ENCODE results near the gene PRICKLE1. TPM values are rescaled to one million over a fixed set of nuclear protein-coding genes. Genes with fewer than 3 reads are reported as not detected.

PRICKLE1 gene
- polyA plus RNA-seq, 1 experiment = 36.0 TPM

- ChIA-PET POLR2A (no interaction called here), CTCF (no interaction called here)
- Histone ChIP-seq H3K4me3 (ENCODE audit: low read depth, low read length) (no peak overlapping the region), H3K9me3 (ENCODE audit: control insufficient read depth, insufficient read depth, low read length) (peaks cover 6% of the 10 kb centered on the region), H3K27ac (ENCODE audit: low read depth, low read length) (no peak overlapping the region), H3K27me3 (ENCODE audit: control insufficient read depth, insufficient read depth, low read length) (no peaks in the 10 kb centered on the region)
- no peak for TF ChIP-seq CTCF (IDR thresholded peaks at IDR 0.05; ENCODE audit: low read depth, low read length)
- no peak for DNase-seq (ENCODE audit: low read depth, low spot score)
These were observed 25.5 kb upstream of the PRICKLE1 start for GRCh38 chr12:42615006-42615405.

GRCh38 chr12:42612231-42612613, 22.7 kb upstream of the PRICKLE1 start:
- no peak for DNase-seq (ENCODE audit: low read depth, low spot score)
- ChIA-PET CTCF (no interaction called here), POLR2A (no interaction called here)
- Histone ChIP-seq H3K4me3 (ENCODE audit: low read depth, low read length) (no peak overlapping the region), H3K9me3 (ENCODE audit: control insufficient read depth, insufficient read depth, low read length) (peaks cover 3% of the 10 kb centered on the region; the same call in 1 of the 2 replicates), H3K27me3 (ENCODE audit: control insufficient read depth, insufficient read depth, low read length) (no peaks in the 10 kb centered on the region), H3K27ac (ENCODE audit: low read depth, low read length) (no peak overlapping the region)
- TF ChIP-seq CTCF (IDR thresholded peaks at IDR 0.05; ENCODE audit: low read depth, low read length) = no peak

- H3K4me3 ChIP-seq (ENCODE audit: low read depth, low read length) = no peak overlapping the region
- ChIA-PET CTCF (interaction anchor here (0.6 to 1.7 kb wide), 2 partner anchors 43 to 725 kb away, joined by 3 to 5 read pairs; no protein-coding TSS in a partner anchor), POLR2A (no interaction called here)
- peaks cover 3% of the 10 kb centered on the region; the same call in 1 of the 2 replicates for H3K9me3 ChIP-seq (ENCODE audit: control insufficient read depth, insufficient read depth, low read length)
- no peak for TF ChIP-seq CTCF (IDR thresholded peaks at IDR 0.05; ENCODE audit: low read depth, low read length)
- DNase-seq (ENCODE audit: low read depth, low spot score) = no peak
- H3K27ac ChIP-seq (ENCODE audit: low read depth, low read length) = no peak overlapping the region
- no peaks in the 10 kb centered on the region for H3K27me3 ChIP-seq (ENCODE audit: control insufficient read depth, insufficient read depth, low read length)
These were observed 22.2 kb upstream of the PRICKLE1 start for GRCh38 chr12:42611571-42612230.

GRCh38 chr12:42609605-42610004, 20.1 kb upstream of the PRICKLE1 start:
- Histone ChIP-seq H3K27me3 (ENCODE audit: control insufficient read depth, insufficient read depth, low read length) (no peaks in the 10 kb centered on the region), H3K9me3 (ENCODE audit: control insufficient read depth, insufficient read depth, low read length) (peaks cover 3% of the 10 kb centered on the region; the same call in 1 of the 2 replicates), H3K4me3 (ENCODE audit: low read depth, low read length) (no peak overlapping the region), H3K27ac (ENCODE audit: low read depth, low read length) (no peak overlapping the region)
- DNase-seq (ENCODE audit: low read depth, low spot score) = no peak
- no peak for TF ChIP-seq CTCF (IDR thresholded peaks at IDR 0.05; ENCODE audit: low read depth, low read length)
- CTCF ChIA-PET = interaction anchor here (1.7 kb wide), 1 partner anchor 727 kb away, joined by 3 read pairs; no protein-coding TSS in a partner anchor
- POLR2A ChIA-PET = no interaction called here

GRCh38 chr12:42608196-42608825, 18.8 kb upstream of the PRICKLE1 start:
- DNase-seq (ENCODE audit: low read depth, low spot score) = no peak
- H3K27me3 ChIP-seq (ENCODE audit: control insufficient read depth, insufficient read depth, low read length) = peaks cover 4% of the 10 kb centered on the region
- no peak for TF ChIP-seq CTCF (IDR thresholded peaks at IDR 0.05; ENCODE audit: low read depth, low read length)
- POLR2A ChIA-PET = no interaction called here
- H3K4me3 ChIP-seq (ENCODE audit: low read depth, low read length) = no peak overlapping the region
- H3K27ac ChIP-seq (ENCODE audit: low read depth, low read length) = no peak overlapping the region
- CTCF ChIA-PET = no interaction called here
- H3K9me3 ChIP-seq (ENCODE audit: control insufficient read depth, insufficient read depth, low read length) = peaks cover 3% of the 10 kb centered on the region; the same call in 1 of the 2 replicates

Measured in AG04450 (cell line).